ENCODE data around the gene PARVA.

The PARVA gene

DNA sequence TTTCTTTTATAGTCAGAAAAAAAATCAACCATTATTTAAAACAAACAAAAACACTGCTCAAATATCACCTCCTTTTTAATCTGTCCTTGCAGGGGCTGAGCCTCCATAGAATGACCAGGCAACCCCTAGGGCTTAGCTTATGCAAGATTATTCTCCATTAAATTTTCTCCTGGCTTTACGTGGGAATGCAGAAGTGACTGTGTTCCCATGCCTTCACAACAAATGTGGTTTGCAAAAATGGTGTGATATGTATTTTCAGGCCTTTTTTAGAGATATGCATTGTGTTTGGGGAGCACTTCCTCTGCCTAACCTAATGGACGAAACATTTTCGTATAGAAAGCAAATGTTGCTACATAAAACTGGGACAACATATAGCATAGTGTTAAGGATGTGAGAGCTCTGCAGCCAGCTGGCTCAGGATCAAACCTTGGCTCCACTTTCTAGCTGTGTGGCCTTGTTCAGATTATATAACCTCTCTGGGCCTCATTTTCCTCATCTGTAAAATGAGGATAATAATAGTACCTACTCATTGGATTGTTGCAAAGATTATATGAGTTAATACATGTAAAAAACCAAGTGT, 82.6 kb downstream of the PARVA start:
- TF ChIP-seq TAF1 (IDR thresholded peaks at IDR 0.05; ENCODE audit: low read depth, low read length) = no peak
- TF ChIP-seq SPI1 (IDR thresholded peaks at IDR 0.05; ENCODE audit: low read depth, low read length) = no peak
- TF ChIP-seq PAX5 (IDR thresholded peaks at IDR 0.05; ENCODE audit: insufficient read depth, low read length, severe bottlenecking) = no peak
- TF ChIP-seq POLR2A (IDR thresholded peaks at IDR 0.05; ENCODE audit: low read depth, low read length) = no peak
- no peak for TF ChIP-seq POLR2AphosphoS5 (IDR thresholded peaks at IDR 0.05; ENCODE audit: low read depth, low read length)
- TF ChIP-seq POU2F2 (IDR thresholded peaks at IDR 0.05; ENCODE audit: low read depth, low read length) = no peak
- FAIRE-seq (no peak), DNase-seq (ENCODE audit: insufficient read length, low spot score) (no peak)

DNA sequence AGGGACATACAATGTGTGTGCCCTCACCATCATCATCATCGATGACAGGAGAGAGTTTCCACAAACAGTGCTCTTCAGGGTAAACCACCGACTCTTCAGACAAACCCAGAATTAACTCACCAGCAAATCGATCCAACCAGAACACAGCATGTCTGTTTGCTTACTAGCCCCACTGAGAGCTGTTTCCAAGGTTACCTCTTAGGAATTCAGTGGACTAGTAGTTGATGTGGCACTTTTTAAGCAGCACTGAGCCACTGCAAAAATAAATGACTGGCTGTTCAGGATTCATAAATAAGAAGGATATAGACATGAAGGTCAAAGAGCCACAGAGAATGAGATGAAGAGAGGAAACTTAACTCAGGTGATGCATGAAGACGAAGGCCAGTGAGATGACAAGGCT, 83.1 kb downstream of the PARVA start:
- no peak for FAIRE-seq
- TF ChIP-seq POLR2AphosphoS5 (IDR thresholded peaks at IDR 0.05; ENCODE audit: low read depth, low read length) (no peak), PAX5 (IDR thresholded peaks at IDR 0.05; ENCODE audit: insufficient read depth, low read length, severe bottlenecking) (no peak), POLR2A (IDR thresholded peaks at IDR 0.05; ENCODE audit: low read depth, low read length) (no peak), SPI1 (IDR thresholded peaks at IDR 0.05; ENCODE audit: low read depth, low read length) (no peak), TAF1 (IDR thresholded peaks at IDR 0.05; ENCODE audit: low read depth, low read length) (no peak), POU2F2 (IDR thresholded peaks at IDR 0.05; ENCODE audit: low read depth, low read length) (no peak)
- no peak for DNase-seq (ENCODE audit: insufficient read length, low spot score)

GRCh38 chr11:12461516-12461915, 84.1 kb downstream of the PARVA start:
- DNase-seq (ENCODE audit: insufficient read length, low spot score) = no peak
- no peak for FAIRE-seq
- no peak for TF ChIP-seq POLR2AphosphoS5 (IDR thresholded peaks at IDR 0.05; ENCODE audit: low read depth, low read length)
- no peak for TF ChIP-seq SPI1 (IDR thresholded peaks at IDR 0.05; ENCODE audit: low read depth, low read length)
- no peak for TF ChIP-seq PAX5 (IDR thresholded peaks at IDR 0.05; ENCODE audit: insufficient read depth, low read length, severe bottlenecking)
- TF ChIP-seq POU2F2 (IDR thresholded peaks at IDR 0.05; ENCODE audit: low read depth, low read length) = no peak
- TF ChIP-seq TAF1 (IDR thresholded peaks at IDR 0.05; ENCODE audit: low read depth, low read length) = no peak
- TF ChIP-seq POLR2A (IDR thresholded peaks at IDR 0.05; ENCODE audit: low read depth, low read length) = no peak

GRCh38 chr11:12464303-12464702, 86.9 kb downstream of the PARVA start:
- DNase-seq (ENCODE audit: insufficient read length, low spot score) = no peak
- FAIRE-seq = no peak
- no peak for TF ChIP-seq POLR2A (IDR thresholded peaks at IDR 0.05; ENCODE audit: low read depth, low read length)
- TF ChIP-seq TAF1 (IDR thresholded peaks at IDR 0.05; ENCODE audit: low read depth, low read length) = no peak
- no peak for TF ChIP-seq SPI1 (IDR thresholded peaks at IDR 0.05; ENCODE audit: low read depth, low read length)
- no peak for TF ChIP-seq POU2F2 (IDR thresholded peaks at IDR 0.05; ENCODE audit: low read depth, low read length)
- TF ChIP-seq POLR2AphosphoS5 (IDR thresholded peaks at IDR 0.05; ENCODE audit: low read depth, low read length) = no peak
- no peak for TF ChIP-seq PAX5 (IDR thresholded peaks at IDR 0.05; ENCODE audit: insufficient read depth, low read length, severe bottlenecking)

- TF ChIP-seq PAX5 (IDR thresholded peaks at IDR 0.05; ENCODE audit: insufficient read depth, low read length, severe bottlenecking) (no peak), POLR2AphosphoS5 (IDR thresholded peaks at IDR 0.05; ENCODE audit: low read depth, low read length) (no peak), POU2F2 (IDR thresholded peaks at IDR 0.05; ENCODE audit: low read depth, low read length) (no peak), TAF1 (IDR thresholded peaks at IDR 0.05; ENCODE audit: low read depth, low read length) (no peak), POLR2A (IDR thresholded peaks at IDR 0.05; ENCODE audit: low read depth, low read length) (no peak), SPI1 (IDR thresholded peaks at IDR 0.05; ENCODE audit: low read depth, low read length) (no peak)
- DNase-seq (ENCODE audit: insufficient read length, low spot score) (no peak), FAIRE-seq (no peak)
Measured at GRCh38 chr11:12465332-12465731, 88.0 kb downstream of the PARVA start.

DNA sequence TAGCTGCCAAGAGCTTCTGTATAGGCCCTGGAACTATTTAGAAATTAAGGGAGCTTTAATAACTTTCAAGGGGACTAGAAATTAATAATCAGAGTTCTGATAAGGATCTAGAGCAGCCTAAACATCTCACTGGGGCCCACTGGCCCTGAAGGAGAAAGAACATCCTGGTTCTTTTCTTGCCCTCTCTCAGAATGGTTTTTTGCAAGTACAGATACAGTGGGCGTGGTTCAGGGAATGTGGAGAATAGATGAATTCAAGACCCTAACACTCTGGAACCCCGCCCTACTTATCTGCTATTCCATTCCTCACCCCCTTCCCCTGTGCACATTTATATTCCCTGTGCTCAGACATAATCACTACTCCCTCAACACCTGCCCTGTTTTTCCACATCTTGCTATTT, 90.2 kb downstream of the PARVA start:
- no peak for FAIRE-seq
- DNase-seq (ENCODE audit: insufficient read length, low spot score) = no peak

DNA sequence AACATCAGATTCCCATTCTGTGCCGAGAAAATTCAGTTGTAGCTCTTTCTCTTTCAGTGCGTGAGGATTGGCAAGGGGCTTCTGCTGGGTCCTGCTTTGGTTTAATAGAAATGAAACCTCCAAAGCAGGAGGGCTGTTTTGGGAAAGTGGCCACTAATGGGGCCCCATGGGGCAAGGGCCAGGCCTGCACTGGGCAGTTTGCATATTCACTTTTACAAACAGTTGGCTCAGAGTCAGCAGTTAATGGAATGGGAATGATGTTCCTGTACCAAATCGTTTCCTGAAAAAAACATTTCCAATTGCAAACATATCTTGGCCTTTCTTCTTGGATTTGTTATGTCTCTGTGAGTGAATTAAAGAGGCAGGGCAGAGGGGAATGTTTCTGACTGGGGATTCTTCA, 92.1 kb downstream of the PARVA start:
- DNase-seq (ENCODE audit: insufficient read length, low spot score) = no peak
- TF ChIP-seq POLR2AphosphoS5 (IDR thresholded peaks at IDR 0.05; ENCODE audit: low read depth, low read length) = no peak
- TF ChIP-seq SPI1 (IDR thresholded peaks at IDR 0.05; ENCODE audit: low read depth, low read length) = no peak
- no peak for TF ChIP-seq PAX5 (IDR thresholded peaks at IDR 0.05; ENCODE audit: insufficient read depth, low read length, severe bottlenecking)
- TF ChIP-seq POU2F2 (IDR thresholded peaks at IDR 0.05; ENCODE audit: low read depth, low read length) = no peak
- TF ChIP-seq TAF1 (IDR thresholded peaks at IDR 0.05; ENCODE audit: low read depth, low read length) = no peak
- no peak for TF ChIP-seq POLR2A (IDR thresholded peaks at IDR 0.05; ENCODE audit: low read depth, low read length)
- FAIRE-seq = no peak

More for the DNA sequence above, 90.2 kb downstream of the PARVA start:
- no peak for TF ChIP-seq POLR2AphosphoS5 (IDR thresholded peaks at IDR 0.05; ENCODE audit: low read depth, low read length)
- no peak for TF ChIP-seq POLR2A (IDR thresholded peaks at IDR 0.05; ENCODE audit: low read depth, low read length)

- DNase-seq (ENCODE audit: insufficient read length, low spot score) = no peak
- TF ChIP-seq POU2F2 (IDR thresholded peaks at IDR 0.05; ENCODE audit: low read depth, low read length) (no peak), POLR2AphosphoS5 (IDR thresholded peaks at IDR 0.05; ENCODE audit: low read depth, low read length) (no peak), TAF1 (IDR thresholded peaks at IDR 0.05; ENCODE audit: low read depth, low read length) (no peak), PAX5 (IDR thresholded peaks at IDR 0.05; ENCODE audit: insufficient read depth, low read length, severe bottlenecking) (no peak), POLR2A (IDR thresholded peaks at IDR 0.05; ENCODE audit: low read depth, low read length) (no peak), SPI1 (IDR thresholded peaks at IDR 0.05; ENCODE audit: low read depth, low read length) (no peak)
- no peak for FAIRE-seq
Measured at GRCh38 chr11:12470236-12470635, 92.9 kb downstream of the PARVA start.

DNA sequence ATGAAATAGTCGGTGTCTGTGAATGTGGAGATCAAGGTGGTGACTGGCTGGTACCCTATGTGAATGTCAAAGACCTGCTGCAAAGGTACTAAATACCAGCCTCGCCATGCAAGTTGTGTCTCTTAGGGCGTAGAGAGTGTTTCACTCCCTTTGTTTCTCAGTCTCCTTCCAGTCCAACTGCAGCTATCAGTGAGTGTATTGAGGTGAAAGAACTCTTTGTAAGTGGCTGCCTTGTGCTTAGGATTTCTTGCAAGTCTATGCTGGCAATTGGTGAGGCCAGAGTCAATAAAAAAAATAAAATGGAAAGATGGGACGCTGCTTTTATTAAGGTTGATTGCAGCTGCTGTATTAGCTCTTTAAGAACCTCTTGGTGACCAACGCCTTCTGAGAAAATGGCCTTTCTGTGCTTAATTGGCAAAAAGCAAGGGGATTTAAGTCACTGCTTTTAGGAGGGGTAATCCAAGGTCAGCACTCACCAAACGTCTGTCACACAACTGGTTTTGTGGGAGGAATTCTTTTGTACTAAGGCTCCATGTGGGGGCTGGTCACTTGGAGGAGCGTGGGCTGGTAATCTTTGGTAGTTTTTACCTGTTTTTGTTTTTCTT, 95.1 kb downstream of the PARVA start:
- FAIRE-seq (no peak), DNase-seq (ENCODE audit: insufficient read length, low spot score) (no peak)
- no peak for TF ChIP-seq SPI1 (IDR thresholded peaks at IDR 0.05; ENCODE audit: low read depth, low read length)

GRCh38 chr11:12473381-12473780, 96.0 kb downstream of the PARVA start:
- FAIRE-seq (no peak), DNase-seq (ENCODE audit: insufficient read length, low spot score) (no peak)
- TF ChIP-seq POLR2AphosphoS5 (IDR thresholded peaks at IDR 0.05; ENCODE audit: low read depth, low read length) (no peak), SPI1 (IDR thresholded peaks at IDR 0.05; ENCODE audit: low read depth, low read length) (no peak), POU2F2 (IDR thresholded peaks at IDR 0.05; ENCODE audit: low read depth, low read length) (no peak), TAF1 (IDR thresholded peaks at IDR 0.05; ENCODE audit: low read depth, low read length) (no peak), POLR2A (IDR thresholded peaks at IDR 0.05; ENCODE audit: low read depth, low read length) (no peak), PAX5 (IDR thresholded peaks at IDR 0.05; ENCODE audit: insufficient read depth, low read length, severe bottlenecking) (no peak)

All from GM12891 (cell line).